Measurements from ENCODE around the gene TNNI2. TPM values are rescaled to one million over a fixed set of nuclear protein-coding genes. Genes with fewer than 3 reads are reported as not detected.

Gene TNNI2
- total RNA-seq = 1,000 to 10,000 TPM in 3 of 4 donors, 100 to 1,000 TPM in 1; 985 to 3,047 (median 2,750) TPM
- 1,000 to 10,000 TPM; 1,614 to 6,537 (median 3,259) TPM for polyA plus RNA-seq
- long read RNA-seq, donor 1, partial matches to known transcripts = 124 of 330 reads
- long read RNA-seq, donor 1, other reads (novel, unspliced or antisense) = 205 of 330 reads
- long read RNA-seq, donor 2, partial matches to known transcripts = 54 of 493 reads
- long read RNA-seq, donor 2, other reads (novel, unspliced or antisense) = 437 of 493 reads

- DNase-seq (peak; percentile 66 to 93), ATAC-seq (peak; percentile 63 to 77 (median 76))
- Histone ChIP-seq H3K36me3 (ENCODE audit: insufficient read depth in 1 of 2, low read depth in 1 of 2) (peaks cover 0 to 7% of the 10 kb centered on the region in 2 donors), H3K4me3 (peak within 1 kb of the TSS; percentile 72), H3K9me3 (no peaks in the 10 kb centered on the region), H3K27me3 (ENCODE audit: insufficient read depth in 3 of 3, low read length in 2 of 3) (no peaks in the 10 kb centered on the region), H3K27ac (peak within 1 kb of the TSS; percentile 93), H3K4me1 (peaks cover 11% of the 10 kb centered on the region)
- no peak for TF ChIP-seq CTCF (IDR thresholded peaks at IDR 0.05)
- intact Hi-C loops (cut with DNase I) = loop anchor here (1.0 to 10.0 kb wide), 4 partner anchors 44 to 314 kb away; no protein-coding TSS in a partner anchor
- 43 to 77% (median 57%) methylated on average over 23 to 32 of the region's 32 CpGs for WGBS, 3 donors
These were observed at the start of gene TNNI2 for GRCh38 chr11:1838426-1839144. TNNI2 (plus strand) TSS chr11:1838981; CDS start chr11:1839697, 716 bp downstream.

- no peak for TF ChIP-seq CTCF (IDR thresholded peaks at IDR 0.05)
- Histone ChIP-seq H3K27me3 (ENCODE audit: insufficient read depth in 3 of 3, low read length in 2 of 3) (peaks cover 0 to 24% (median 2%) of the 10 kb centered on the region in 3 donors), H3K4me3 (no peak overlapping the region), H3K36me3 (ENCODE audit: insufficient read depth in 1 of 2, low read depth in 1 of 2) (no peaks in the 10 kb centered on the region), H3K27ac (no peak overlapping the region), H3K9me3 (no peaks in the 10 kb centered on the region), H3K4me1 (no peaks in the 10 kb centered on the region)
- 85 to 90% (median 87%) methylated on average over 6 of the region's 6 CpGs for WGBS, 3 donors
- DNase-seq (no peak), ATAC-seq (no peak)
- intact Hi-C loops (cut with DNase I) = no loop called here
These were observed 46.9 kb upstream of the TNNI2 start for GRCh38 chr11:1791912-1792311.

- 67 to 75% (median 70%) methylated on average over 12 of the region's 12 CpGs for WGBS, 3 donors
- no peaks in the 10 kb centered on the region for H3K4me1 ChIP-seq
- H3K9me3 ChIP-seq = no peaks in the 10 kb centered on the region
- no peak overlapping the region for H3K27ac ChIP-seq
- peaks cover 0 to 24% (median 2%) of the 10 kb centered on the region in 3 donors for H3K27me3 ChIP-seq (ENCODE audit: insufficient read depth in 3 of 3, low read length in 2 of 3)
- intact Hi-C loops (cut with DNase I) = no loop called here
- H3K36me3 ChIP-seq (ENCODE audit: insufficient read depth in 1 of 2, low read depth in 1 of 2) = no peaks in the 10 kb centered on the region
- H3K4me3 ChIP-seq = no peak overlapping the region
- no peak for TF ChIP-seq CTCF (IDR thresholded peaks at IDR 0.05)
- ATAC-seq (no peak), DNase-seq (no peak)
These were observed 46.3 kb upstream of the TNNI2 start for GRCh38 chr11:1792461-1792860.

- no peak for ATAC-seq
- TF ChIP-seq CTCF (IDR thresholded peaks at IDR 0.05) = no peak
These were observed 45.7 kb upstream of the TNNI2 start for GRCh38 chr11:1793081-1793480.

More at GRCh38 chr11:1793081-1793480, 45.7 kb upstream of the TNNI2 start:
- Histone ChIP-seq H3K36me3 (ENCODE audit: insufficient read depth in 1 of 2, low read depth in 1 of 2) (no peaks in the 10 kb centered on the region), H3K4me1 (no peaks in the 10 kb centered on the region), H3K4me3 (no peak overlapping the region), H3K9me3 (no peaks in the 10 kb centered on the region), H3K27ac (no peak overlapping the region), H3K27me3 (ENCODE audit: insufficient read depth in 3 of 3, low read length in 2 of 3) (peaks cover 0 to 24% (median 2%) of the 10 kb centered on the region in 3 donors)
- WGBS, 3 donors = 25 to 32% (median 27%) methylated on average over 3 of the region's 3 CpGs
- DNase-seq = no peak
- intact Hi-C loops (cut with DNase I) = no loop called here

All from psoas muscle (tissue), 8 donors.